Stimulated activated CD4-positive, alpha-beta T cell treated with anti-CD3 and anti-CD28 coated beads, Interleukin-4, amount 100 ng/mL, for 48 hours (primary cell): ENCODE measurements around the gene TMEM145.
"Not testable (repeated sequence)": the region's sequence is repeated elsewhere in the genome, so short reads cannot be mapped to it uniquely, and the experiment has no call there.

ENCODE experiments used
- DNase-seq, 2 donors: peaks; one replicate each; pipeline ENCODE4 v3.0.0-alpha.2; 2020; ENCODE audit warnings: low read depth in 2 of 2

Gene TMEM145

GRCh38 chr19:42313840-42314755 lies 989 bp downstream of the TMEM145 start:
- DNase-seq = no peak

DNA sequence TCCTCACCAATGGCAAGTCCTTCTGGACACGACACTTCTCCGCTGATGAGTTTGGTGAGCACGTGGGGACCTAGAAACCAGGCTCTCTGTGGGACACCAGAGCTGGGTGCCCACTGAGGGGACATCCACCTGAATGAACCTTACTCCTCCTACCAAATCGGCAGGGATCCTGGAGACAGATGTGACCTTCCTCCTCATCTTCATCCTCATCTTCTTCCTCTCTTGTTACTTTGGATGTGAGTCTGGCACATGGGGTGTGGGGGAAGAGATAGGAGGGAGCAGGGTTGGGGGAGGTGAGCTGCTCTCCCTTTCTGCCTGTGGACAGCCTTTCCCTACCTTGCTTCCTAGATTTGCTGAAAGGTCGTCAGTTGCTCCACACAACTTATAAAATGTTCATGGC lies 1.9 kb downstream of the TMEM145 start:
- no peak for DNase-seq

GRCh38 chr19:42316223-42317211 lies 3.4 kb downstream of the TMEM145 start:
- DNase-seq = no peak

DNA sequence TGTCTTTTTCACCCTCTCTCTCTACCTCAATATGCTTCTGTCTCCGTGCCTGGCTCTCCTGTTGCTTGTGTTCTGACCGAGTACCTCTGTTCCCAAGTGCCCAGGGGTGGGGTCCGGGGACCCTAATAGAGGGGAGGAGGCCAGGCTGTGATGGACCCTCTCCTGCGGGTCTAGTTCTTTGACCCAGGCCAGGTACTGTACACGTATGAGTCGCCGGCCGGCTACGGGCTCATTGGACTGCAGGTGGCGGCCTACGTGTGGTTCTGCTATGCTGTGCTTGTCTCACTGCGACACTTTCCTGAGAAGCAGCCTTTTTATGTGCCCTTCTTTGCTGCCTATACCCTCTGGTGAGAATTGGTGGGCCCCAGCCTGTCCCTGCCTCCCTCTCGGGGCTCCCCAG lies 4.4 kb downstream of the TMEM145 start:
- no peak for DNase-seq

DNA sequence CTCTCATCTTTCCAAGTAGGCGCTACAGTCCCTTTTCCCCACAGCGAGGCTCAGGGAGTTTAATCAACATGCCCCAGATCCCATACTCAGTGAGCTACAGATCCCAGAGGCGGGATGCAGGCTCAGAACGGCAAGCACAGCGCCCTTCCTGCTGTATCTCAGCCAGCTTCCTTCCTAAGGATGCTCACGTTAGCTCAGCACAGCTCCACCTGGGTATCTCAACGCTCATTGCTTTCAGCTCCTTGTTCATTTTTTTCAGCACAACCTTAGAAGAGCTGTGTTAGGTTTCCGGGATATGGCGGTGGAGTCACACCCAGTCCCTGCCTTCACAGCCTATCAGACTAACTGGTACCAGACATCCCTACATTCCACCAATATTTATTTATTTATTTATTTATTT lies 9.2 kb downstream of the TMEM145 start:
- no peak for DNase-seq

- no peak for DNase-seq
Observed at GRCh38 chr19:42323473-42323851, 10.4 kb downstream of the TMEM145 start.

DNA sequence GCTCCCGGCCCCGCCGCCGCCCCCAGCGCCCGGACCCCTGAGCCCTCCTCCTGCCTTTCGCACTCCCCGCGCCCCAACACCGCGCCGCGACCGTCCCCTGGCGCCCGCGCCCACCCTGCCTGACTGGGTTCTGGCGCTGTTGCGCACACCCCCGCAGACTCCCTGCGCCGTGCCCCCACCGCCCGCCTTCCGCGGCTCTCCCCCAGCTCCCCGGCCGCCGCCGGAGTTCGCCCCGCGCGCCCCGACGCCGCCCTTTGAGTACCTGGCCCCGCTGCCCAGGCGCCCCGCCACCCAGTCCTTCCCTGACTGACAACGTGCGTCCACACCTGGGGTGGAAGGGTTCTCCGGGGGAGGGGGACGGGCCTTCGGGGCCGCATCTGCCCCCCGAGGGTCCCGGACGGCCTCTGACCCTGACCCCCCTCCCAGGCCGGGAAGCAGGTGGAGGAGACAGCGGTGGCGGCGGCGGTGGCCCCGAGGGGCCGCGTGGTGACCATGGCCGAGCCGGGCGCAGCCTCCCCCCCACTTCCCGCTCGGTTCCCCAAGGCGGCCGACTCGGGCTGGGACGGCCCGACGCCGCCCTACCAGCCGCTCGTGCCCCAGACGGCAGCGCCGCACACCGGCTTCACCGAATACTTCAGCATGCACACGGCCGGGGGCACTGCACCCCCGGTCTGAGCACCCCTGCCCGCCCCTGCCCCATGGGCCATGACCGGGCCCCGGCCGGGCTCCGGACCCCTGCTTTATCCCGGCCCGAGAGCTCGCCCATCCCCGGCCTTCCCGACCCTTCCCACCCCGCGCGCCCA lies 10.9 kb downstream of the TMEM145 start:
- DNase-seq = no peak

GRCh38 chr19:42324655-42325307 lies 11.7 kb downstream of the TMEM145 start:
- DNase-seq = no peak

DNA sequence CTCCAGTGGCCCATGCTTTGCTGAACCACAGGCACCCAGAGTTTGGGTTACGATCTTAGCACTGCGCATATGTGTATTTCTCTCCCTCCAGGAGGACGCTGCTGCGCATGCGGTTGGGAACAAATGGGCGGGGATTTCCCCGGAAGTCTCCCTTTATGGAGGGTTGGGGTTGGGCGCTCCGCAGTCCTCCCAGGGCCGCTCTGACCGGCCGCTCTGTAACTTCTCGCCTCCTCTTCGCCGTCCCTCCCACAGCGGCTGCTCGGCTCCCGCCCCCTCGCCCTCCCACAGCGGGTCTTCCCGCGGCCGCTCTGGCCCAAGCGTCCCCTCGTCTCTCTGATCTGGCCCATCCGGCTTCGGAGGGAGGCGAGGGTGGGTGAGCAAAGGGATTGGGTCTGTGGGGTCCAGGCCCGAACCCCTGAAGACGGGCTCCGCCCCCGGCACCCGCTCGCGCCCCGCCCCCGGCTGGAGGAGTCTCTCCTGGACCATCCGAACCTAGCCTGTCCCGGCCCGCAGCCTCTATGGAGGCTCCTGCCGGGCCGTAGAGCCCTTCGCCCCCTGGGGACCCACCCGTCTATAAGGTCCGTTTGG lies 12.3 kb downstream of the TMEM145 start, which contains the start of gene MEGF8:
Gene MEGF8 (plus strand): TSS at position 328 of the 588 bp plus-strand sequence. CDS start 609 bp downstream, outside the sequence.
- DNase-seq = peak; percentile 96

- DNase-seq = no peak
Observed at GRCh38 chr19:42325896-42326771, 13.0 kb downstream of the TMEM145 start.

DNA sequence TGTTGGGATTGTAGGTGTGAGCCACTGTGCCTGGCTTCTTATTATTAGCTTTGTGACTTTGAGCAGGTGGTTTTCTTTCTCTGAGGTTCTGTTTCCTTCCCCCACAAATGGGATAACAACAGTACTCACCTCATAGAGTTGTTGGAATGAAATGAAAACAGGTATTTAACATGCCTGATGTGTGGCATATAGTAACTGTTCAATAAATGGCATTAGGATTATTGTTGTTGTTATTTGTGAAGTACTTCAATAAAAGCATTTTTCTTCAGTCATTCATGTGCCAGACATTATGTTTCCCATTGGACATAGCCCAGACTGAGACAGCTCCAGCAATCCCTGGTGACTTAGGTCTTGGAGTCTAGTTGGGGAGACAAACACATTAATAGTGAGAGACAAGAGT lies 13.9 kb downstream of the TMEM145 start:
- DNase-seq = no peak

GRCh38 chr19:42327381-42327780 lies 14.3 kb downstream of the TMEM145 start:
- DNase-seq = no peak

DNA sequence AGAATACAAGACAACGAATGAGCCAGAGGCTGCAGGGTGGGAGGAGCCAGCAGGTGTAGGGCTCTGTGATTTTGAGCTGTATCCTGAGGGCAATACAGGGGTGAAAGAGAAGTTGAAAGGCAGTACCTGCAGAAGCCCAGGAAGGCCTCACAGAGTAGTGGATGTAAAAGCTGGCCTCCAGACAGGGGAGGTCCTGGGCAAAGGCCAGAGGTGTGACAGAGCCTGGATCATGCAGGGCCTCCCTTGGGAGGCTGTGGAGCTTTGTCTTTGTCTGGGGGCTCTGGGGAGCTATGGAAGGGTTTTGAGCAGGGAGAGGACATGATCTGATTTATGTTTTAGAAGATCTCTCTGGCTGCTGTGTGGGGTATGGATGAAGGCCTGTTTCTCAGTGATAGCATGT lies 15.0 kb downstream of the TMEM145 start:
- no peak for DNase-seq

GRCh38 chr19:42328854-42329253 lies 15.7 kb downstream of the TMEM145 start:
- DNase-seq = no peak

- no peak for DNase-seq
Observed at GRCh38 chr19:42330241-42330711, 17.2 kb downstream of the TMEM145 start.

GRCh38 chr19:42331333-42331732 lies 18.2 kb downstream of the TMEM145 start:
- DNase-seq = not testable (repeated sequence)

DNA sequence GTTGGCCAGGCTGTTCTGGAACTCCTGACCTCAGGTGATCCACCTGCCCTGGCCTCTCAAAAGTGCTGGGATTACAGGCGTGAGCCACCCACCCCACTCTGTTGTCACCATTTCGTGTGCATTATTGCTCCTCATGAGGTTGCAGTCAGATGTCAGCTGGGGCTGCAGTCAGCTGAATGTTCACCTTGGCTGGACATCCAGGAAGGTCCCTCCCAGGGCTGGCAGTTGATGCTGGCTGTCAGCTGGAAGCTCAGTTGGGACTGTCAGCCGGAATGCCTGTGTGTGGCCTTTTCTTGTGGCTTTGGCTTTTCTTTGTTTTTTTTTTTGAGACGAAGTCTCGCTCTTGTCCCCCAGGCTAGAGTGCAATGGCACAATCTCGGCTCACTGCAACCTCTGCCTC lies 18.9 kb downstream of the TMEM145 start:
- DNase-seq = no peak

DNA sequence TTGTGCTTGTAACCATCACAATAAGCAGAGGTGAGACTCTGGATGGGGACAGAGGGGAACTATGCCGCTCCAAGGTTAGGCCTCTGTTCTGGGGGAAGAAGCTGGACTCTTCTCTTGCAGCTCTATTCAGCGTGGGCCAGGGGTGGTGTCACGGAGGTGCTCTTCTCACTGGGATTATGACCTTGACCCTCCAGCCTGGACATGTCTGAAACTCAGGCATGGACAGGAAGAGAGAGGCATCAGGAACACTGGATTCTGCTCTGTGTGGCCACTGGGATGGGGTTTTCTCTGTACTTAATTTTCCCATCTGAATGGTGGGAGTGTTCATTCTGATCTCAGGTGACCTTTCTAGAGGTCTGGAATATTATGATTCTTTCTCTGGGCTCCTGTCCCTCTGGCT lies 19.9 kb downstream of the TMEM145 start:
- DNase-seq = no peak

GRCh38 chr19:42333975-42334696 lies 21.0 kb downstream of the TMEM145 start:
- DNase-seq = no peak
